ENCODE measurements around the gene CEP128.
A peak's percentile ranks its signal among the peaks of the same experiment; 100 is the strongest.

Gene CEP128

DNA sequence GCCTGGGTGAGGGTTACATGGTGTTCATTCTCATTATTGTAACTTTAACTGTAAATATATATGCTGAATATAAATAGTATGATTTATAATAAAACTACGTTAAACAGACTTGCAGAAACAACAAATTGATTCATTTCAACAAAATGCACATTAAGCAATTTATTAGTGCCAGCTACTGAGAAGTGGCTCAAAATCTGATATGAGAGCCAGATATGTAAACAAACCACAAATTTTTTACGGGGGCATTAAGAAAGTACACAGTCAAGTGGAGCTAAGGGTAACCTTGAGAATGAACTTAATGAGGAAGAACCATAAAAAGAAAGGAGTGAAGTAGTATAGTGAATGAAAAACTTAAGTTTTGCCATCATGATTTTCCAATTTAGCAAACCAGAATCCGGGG, 40.3 kb downstream of the CEP128 start:
- DNase-seq (ENCODE audit: low spot score): no peak

DNA sequence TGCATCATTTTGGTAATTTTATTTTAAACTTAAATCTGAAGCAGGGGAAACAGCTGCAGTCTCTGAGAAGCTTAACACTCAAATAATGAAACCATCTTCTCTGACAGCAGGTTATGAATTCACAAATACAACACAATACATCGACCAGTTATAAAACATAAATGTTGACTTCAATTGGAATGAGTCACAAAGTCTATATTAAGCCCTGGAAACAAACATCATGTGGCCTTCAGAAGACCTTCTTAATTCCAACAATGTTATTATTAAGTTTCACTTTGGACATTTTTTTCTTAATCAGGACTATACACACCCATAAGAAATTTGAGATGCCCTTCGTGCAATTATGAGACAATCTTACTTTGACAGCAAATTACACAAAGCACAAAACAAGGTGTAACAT, 68.9 kb downstream of the CEP128 start:
- DNase-seq (ENCODE audit: low spot score): no peak

DNA sequence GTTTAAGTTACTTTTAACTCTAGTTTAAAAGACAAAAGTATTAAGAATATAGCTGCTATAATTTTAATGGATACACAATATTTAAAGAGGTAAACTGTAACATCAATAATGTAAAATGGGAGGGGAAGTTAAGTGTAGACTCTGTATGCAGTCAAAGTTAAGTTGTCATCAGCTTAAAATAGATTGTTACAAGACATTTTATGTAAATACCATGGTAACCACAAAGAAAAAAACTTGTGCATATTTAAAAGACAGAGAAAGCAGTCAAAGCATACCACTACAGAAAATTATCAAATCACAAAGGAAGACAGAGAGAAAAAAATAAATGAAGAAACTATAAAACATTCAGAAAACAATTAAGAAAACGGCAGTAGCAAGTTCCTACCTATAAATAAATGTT, 73.3 kb downstream of the CEP128 start:
- DNase-seq (ENCODE audit: low spot score): no peak

DNA sequence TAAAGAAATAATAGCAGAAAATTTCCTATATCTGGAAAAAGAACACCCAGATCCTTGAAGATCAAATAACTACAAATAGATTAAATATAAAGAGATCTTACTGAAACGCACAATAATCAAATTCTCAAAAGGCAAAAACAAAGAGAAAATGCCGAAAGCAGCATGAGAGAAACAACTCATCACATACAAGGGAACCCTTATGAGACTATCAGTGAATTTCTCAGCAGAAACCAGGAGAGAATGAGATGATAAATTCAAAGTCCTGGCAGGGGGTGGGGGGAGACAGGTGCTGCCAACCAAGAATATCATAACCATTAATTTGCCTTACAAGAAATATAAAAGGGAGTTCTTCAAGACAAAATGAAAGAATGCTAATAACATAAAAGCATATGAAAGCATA, 73.7 kb downstream of the CEP128 start:
- no peak for DNase-seq (ENCODE audit: low spot score)

DNA sequence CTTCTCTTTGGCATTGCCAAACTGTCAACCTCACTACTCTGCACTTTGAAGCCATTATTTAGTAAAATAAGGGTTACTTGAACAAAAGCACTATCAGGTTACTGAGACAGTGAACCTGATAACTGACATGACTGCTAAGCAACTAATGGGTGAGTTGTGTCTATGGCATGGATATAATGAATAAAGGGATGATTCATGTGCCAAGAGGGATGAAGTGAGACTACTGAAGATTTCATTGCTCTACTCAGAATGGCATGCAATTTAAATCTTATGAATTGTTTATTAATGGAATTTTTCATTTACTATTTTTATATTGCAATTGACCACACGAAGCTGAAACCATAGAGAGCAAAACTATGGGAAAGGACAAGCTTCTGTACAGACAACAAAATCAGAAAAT, 74.4 kb downstream of the CEP128 start:
- no peak for DNase-seq (ENCODE audit: low spot score)

DNA sequence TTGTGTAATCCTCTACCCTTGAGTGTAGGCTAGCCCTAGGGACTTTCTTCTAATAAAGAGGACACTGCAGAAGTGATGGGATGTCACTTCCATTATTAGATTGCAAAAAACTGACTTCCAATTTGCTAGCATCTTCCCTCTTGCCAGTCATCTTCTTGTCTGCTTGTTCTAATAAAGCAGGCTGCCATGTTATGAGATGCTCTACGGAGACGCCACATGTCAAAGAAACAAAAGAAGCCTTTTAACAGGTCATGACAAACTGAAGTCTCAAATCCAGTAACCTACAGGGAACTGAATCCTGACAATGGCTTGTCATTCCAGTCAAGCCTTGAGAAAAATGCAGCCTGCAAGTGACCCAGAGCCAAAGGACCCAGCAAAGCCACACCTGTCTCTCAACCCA, 76.0 kb downstream of the CEP128 start:
- no peak for DNase-seq (ENCODE audit: low spot score)

DNA sequence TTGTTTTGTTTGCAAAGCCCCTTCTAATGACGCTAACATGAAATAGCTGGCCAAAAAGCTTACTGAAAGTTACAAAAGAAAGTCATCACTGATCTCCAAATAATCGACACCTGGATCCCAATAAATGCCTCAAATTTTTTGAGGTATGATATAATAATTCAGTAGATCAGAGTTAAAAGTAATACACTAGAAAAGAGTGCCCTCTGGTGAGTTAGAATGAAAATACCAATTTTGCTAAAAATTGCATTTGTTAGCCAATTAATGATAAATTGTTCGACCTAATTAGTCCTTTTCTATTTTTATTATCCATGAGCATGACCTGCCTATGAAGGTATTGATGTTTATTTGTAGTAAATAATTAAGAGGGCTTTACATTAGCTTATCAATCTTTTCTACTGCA, 78.6 kb downstream of the CEP128 start:
- no peak for DNase-seq (ENCODE audit: low spot score)

DNA sequence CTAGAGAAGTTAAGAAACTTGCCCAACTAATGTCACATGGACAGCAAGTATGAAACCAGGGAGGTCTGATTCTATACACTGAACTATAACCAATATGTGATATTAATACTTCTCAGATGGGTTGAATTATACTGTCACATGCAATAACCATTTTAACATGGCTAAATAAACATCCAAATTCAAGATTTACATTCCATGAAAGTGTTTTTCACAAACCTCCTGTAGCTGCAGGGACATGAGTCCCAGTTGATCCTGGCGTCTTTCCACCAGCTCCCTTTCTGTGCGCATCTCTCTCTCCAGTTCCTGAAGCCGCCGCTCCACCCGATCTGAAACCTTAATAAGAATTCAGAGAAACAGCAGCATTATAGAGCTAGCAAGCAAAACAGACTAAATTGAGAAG, 79.0 kb downstream of the CEP128 start:
- DNase-seq (ENCODE audit: low spot score): no peak

DNA sequence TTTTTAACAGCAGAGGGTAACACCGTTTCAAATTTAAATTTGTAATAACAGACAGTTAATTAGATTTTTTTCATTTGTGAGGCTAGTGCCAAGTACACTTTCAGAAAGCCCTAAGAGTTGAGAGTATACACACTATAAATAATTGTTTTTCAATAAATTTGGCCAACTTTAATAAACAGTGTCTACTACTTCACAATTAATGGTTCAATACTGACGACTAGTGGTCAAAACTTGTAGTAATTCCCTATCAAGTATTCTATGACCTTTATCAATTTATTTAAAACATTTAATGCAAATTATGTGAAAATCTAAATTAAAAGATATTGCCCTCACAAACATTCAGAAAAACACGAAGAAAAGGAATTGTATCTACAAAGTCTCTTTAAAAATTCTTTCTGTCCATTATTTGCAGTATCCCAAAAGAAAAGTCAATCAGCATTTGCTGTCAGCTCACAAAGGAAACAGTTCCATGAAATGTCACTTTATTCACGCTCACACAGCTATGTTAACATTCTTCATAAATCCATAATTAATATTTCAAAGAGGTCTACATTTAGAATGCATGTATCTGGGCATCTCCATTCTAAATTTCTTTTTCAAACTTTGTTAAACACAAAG, 91.2 kb downstream of the CEP128 start:
- peak; percentile 34 for DNase-seq (ENCODE audit: low spot score)

DNA sequence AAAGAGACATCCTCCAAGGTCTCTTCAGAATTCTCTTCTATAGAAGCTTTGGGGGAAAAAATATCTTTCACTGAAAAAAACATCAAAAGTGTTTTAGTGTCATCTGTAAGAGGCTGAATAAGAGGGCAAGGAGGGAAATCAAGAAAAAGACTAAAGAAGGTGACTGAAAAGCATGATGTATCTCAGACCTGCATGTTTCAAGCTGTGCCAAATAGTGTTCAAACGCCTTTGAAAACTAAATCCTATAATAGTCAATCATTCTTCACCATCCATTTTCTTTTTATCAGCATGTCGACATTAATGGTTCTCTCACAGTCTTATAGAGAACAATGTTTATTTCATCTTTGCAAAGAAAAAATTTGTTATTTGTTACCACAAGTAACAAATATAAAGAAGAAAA, 94.5 kb downstream of the CEP128 start:
- no peak for DNase-seq (ENCODE audit: low spot score)

DNA sequence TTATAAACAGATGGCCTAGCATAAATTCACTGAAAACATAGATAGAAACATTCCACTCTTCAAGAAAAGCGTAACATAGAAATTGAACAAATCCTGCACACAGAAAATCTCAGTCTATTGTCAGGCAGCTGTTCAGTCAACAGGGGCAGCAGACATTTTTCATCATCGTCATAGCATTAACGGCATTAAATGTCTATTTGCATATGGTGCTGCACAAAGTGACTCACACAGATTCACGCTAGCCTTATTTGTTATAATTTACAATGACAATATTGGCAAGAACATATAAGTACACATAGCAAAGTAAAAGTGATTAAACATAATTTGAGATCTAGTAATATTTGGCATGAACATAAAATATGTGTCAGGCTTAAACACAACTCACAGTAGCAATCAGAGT, 95.7 kb downstream of the CEP128 start:
- DNase-seq (ENCODE audit: low spot score): no peak

DNA sequence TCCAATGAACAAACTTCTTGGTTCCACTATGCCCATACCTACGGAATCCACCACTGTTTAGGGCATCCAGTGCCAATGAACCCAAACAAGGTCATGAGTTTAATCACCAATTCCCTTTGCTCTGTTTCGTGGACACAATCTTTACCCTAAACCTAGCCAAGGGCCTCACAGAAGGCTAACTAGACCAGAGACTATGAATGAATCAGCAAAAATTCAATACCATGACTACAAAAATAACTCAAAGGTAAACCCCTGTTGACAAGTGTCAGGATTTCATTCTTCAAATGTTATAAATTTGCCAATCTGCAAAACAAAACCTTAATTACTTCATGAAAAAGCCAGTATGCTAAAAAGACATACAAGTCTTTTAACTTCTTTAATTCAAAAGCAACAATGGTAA, 96.7 kb downstream of the CEP128 start:
- DNase-seq (ENCODE audit: low spot score): no peak

DNA sequence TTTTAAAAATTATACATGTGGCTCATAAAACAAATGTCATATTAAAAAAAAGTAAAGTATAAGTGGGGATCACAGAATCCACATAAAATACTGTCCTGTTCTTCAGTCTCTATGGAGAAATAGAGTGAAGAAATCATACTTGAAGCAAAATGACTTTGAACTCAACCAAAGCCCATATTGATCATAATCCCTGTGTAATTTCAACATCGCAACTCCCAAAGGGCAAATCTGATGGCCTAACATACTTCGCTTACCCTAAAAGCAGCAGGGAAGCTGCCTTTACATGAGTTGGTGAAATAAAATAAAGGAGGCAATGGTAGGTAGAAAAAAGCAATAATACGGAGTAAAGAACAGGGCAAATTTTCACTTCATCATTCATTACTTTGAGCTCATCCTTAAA, 101.8 kb downstream of the CEP128 start:
- DNase-seq (ENCODE audit: low spot score): no peak

DNA sequence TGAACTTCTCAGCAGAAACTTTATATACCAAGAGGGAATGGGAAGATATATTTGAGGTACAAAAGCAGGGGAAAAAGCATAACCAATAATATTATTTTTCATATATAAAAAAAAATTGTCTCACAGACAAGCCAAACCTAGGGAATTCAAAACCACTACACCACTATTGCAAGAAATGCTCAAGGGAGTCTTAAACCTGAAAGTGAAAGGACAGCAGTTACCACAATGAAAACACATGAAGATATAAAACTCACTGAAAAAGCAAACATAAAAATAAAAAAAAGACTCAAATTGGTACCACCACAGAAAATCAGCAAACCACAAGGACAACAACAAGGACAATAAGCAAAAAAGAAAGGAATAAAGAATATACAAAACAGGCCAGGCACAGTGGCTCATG, 131.9 kb downstream of the CEP128 start:
- DNase-seq (ENCODE audit: low spot score): no peak

DNA sequence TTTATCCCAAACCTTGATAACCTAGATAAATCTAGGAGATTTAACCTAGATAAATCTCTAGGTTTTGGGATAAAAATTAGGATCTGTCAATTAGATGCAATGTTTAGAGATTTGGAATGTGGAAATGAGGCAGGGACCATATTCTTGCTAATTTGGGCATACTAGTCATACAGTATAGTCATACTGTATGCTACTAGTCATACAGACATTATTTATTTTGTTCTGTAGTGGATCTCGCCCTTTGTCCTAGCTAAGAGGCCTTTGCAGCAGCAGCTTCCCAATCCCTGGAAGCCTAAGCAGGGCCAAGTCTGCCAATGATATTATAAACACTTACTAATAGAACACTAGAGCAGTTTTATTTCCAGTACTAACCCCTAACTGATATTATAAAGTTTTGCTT, 136.4 kb downstream of the CEP128 start:
- DNase-seq (ENCODE audit: low spot score): no peak

DNA sequence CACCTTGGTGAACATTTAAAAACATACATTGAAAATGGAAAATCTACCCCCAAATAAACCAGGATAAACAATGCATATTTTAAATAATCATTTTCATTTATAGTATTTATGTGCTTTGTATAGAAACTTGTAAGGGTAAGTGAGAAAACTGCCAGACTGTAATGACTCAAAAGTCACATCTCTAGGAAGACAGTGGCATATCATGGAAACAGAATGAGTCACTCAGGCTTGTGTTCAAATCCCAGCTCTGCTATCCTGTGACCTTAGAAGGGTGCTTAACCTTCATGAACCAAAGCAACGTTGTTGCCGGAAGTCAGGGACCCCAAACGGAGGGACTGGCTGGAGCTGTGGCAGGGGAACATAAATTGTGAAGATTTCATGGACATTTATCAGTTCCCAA, 142.7 kb downstream of the CEP128 start:
- DNase-seq (ENCODE audit: low spot score): no peak

DNA sequence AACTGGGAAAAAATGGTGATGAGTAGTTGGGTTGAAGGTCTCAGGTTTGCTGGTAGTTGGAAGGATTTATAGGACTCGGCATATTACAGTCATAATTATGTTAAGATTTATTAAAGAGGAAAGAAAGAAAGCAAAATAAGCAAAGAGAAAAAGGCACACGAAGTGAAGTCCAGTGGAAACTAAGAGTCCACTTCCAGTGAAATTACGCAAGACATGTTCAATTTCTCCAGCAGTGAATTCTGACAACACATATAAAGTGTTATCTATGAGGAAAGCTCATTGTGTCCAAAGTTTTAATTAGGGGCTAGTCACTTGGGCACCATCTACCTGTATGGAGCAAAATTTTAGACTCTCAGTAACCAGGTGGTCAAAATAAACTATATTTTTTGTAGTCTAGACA, 143.3 kb downstream of the CEP128 start:
- DNase-seq (ENCODE audit: low spot score): no peak

DNA sequence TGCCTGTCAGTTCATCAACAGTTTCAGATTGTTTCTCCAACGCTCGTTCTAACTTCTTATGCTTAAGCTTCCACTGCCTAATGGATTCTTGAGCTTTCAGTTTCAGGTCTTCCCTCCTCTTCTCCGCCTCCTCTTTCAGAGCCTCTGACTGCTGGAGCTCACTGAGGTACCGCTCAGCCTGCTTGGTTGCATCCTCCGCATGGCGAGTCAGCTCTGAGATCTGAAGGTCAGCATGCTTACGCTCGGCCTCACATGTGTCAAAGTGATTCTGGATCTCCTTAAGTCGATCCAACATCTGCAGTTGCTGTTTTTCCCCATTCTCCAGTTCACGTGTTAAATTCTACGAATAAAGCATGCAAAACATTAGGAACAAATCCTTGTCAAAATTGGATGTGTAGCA, 148.8 kb downstream of the CEP128 start:
- no peak for DNase-seq (ENCODE audit: low spot score)

DNA sequence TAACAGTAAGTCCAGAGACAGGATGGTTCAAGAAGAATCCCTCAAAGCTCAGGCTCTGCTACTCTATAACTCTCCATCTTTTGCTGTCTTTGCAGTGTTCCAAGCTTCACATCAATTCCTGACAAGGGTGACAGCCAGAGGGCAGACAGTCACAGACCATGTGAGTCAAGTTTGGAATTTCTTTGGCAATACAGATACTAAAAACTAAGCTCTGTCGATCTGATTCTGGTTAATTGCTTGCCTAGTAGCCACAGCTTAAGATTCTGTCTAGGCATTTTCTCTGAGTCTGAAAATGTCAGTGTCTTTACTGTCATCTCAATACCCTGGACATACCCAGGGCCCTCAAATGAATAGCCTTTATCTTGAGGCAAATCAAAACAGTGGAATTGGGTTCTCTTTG, 153.7 kb downstream of the CEP128 start:
- DNase-seq (ENCODE audit: low spot score): no peak

DNA sequence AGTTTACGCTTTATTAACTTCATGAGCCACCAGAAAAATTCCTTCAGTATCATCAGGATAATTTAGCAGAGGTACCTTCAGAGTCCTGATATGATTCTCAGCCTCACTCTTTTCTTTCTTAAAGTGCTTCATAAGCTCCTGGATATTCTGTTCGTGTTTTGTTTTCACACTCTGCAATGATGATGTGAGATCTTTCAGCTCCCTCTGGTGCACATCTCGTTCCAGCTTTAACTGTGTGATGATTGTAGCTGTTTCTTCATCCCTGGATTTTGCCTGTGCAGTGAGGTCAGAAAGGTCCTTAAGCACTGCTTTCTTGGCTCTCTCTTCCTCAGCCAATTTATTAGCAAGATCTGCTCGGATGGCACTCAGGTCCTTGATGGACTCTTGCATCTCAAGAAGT, 156.7 kb downstream of the CEP128 start:
- DNase-seq (ENCODE audit: low spot score): no peak

DNA sequence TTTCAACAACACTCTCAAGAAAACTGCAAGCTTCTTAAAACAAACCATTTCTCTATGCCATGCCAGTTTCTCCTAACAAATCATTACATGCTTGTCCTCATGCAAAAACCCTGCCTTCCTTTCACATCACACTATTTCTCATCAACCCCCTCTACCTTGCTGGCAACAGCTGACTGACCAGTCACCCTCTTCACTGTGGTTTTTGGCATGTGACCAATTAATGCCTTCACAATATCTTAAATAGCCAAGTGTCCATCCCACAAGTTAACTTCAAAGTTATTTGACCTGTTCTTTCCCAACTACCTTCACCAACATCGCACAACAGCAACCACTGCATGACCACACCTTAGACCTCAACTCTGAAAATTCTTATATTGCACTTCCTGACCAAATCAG, 159.6 kb downstream of the CEP128 start:
- no peak for DNase-seq (ENCODE audit: low spot score)

DNA sequence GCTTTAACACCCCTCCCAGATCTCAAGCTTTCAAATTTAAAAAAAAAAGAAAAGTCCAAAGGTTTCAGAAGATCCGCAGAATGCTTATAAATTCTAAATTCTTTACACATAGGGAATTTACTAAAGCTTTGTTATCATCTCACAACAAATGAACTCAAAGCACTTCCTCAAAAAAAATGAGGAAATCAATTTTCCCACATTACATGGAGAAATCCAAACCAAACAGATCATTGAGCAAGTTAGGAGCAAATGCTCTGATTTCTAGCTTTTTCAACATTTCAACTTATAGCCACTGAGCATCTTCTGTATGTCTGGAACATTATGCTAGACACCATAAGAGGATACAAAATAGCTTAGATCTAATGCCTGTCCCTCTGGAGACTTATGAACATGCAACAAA, 161.0 kb downstream of the CEP128 start:
- DNase-seq (ENCODE audit: low spot score): no peak

DNA sequence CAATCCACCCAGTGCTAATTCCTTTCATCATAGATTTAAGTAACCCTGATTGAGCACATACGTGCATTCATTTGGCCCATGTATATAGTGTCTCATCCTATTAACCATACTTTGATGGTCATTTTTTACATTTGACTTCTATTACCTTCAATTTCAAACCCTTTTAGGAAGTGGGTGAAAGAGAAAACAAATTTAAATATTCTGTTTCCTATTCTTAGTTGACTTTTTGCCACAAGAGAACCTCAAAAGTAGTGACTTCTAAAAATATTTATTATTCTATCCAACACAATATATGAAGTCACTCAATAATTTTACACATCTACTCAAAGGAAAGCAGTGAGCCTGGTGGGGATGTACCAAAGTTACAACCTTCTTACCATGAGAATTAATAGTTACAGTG, 164.9 kb downstream of the CEP128 start:
- no peak for DNase-seq (ENCODE audit: low spot score)

DNA sequence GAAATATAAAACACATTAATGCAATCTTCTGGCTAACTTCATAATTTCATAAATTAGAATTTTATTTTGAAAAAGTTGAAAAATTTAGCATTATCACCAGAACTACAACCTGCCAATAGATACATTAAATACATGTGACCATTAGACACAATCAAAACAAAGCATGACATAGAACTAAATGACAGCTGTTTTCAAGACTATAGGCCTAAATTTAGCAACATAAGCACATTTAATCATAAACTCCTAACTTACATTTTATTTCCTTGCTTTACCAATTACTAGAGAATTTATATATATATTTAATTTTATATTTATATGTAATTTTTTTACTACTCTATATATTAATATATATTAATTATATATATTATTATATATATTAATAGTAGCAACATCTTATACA, 165.4 kb downstream of the CEP128 start:
- DNase-seq (ENCODE audit: low spot score): no peak

DNA sequence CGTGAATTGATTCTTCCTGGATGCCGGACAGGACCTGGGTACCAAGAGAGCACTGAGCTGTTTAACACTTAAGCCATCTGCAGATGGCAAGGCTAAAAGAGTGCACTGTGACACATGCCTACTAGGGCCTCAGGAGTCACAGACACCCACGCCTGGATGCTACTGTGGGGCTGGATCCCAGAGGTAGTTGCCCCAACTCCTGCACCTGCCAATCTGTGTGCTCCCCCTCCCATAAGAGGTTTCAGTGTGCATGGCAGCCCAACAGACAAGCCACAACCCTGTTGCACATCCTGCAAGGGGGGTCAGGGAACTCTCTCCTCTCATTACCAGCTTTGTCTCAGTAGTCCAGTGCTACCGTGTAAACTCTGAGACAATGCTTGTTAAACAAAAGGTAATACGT, 169.0 kb downstream of the CEP128 start:
- DNase-seq (ENCODE audit: low spot score): no peak

Measured in SW480 (cell line).